ENCODE measurements around the gene TMED5.

TMED5 gene

DNA sequence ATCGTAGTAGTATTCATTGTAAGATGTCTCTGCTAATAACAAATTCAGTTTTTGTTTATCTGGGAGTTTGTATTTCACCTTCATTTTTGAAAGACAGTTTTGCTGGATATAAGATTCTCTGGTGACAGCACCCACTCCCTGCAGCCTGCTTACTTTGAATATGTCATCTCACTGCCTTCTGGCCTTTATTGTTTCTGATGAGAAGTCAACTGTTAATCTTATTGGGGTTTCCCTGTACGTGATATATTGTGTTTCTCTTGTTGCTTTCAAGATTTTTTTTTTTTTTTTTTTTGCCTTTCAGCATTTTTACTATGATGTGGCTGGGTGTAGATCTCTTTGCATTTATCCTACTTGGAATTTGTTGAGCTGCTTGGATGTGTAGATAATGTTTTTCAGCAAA is 71.9 kb downstream of the TMED5 start:
- H3K27ac ChIP-seq (ENCODE audit: low read depth, low read length): no peak overlapping the region
- peaks cover 0 to 8% of the 10 kb centered on the region in 2 donors for H3K36me3 ChIP-seq (ENCODE audit: control insufficient read depth in 1 of 2, insufficient read depth in 2 of 2, low read length in 2 of 2)
- peaks cover 0 to 3% of the 10 kb centered on the region in 2 donors for H3K9me3 ChIP-seq (ENCODE audit: control insufficient read depth in 1 of 2, low read length in 2 of 2)
- H3K4me1 ChIP-seq (ENCODE audit: control insufficient read depth in 1 of 2, insufficient read depth in 2 of 2, low read length in 2 of 2): peaks cover 0 to 3% of the 10 kb centered on the region in 2 donors
- no peaks in the 10 kb centered on the region for H3K27me3 ChIP-seq (ENCODE audit: control insufficient read depth in 1 of 2, insufficient read depth in 2 of 2, low read length in 2 of 2)
- H3K4me3 ChIP-seq (ENCODE audit: low read depth in 1 of 2, low read length in 2 of 2): no peak overlapping the region
- no peak overlapping the region for H3K9ac ChIP-seq (ENCODE audit: low read depth in 1 of 2, low read length in 2 of 2)

- Histone ChIP-seq H3K27me3 (ENCODE audit: control insufficient read depth in 1 of 2, insufficient read depth in 2 of 2, low read length in 2 of 2) (no peaks in the 10 kb centered on the region), H3K4me3 (ENCODE audit: low read depth in 1 of 2, low read length in 2 of 2) (no peak overlapping the region), H3K27ac (ENCODE audit: low read depth, low read length) (no peak overlapping the region), H3K36me3 (ENCODE audit: control insufficient read depth in 1 of 2, insufficient read depth in 2 of 2, low read length in 2 of 2) (peaks cover 0 to 8% of the 10 kb centered on the region in 2 donors), H3K9ac (ENCODE audit: low read depth in 1 of 2, low read length in 2 of 2) (no peak overlapping the region), H3K9me3 (ENCODE audit: control insufficient read depth in 1 of 2, low read length in 2 of 2) (peaks cover 0 to 3% of the 10 kb centered on the region in 2 donors), H3K4me1 (ENCODE audit: control insufficient read depth in 1 of 2, insufficient read depth in 2 of 2, low read length in 2 of 2) (peaks cover 0 to 3% of the 10 kb centered on the region in 2 donors)
Measured at GRCh38 chr1:93107395-93107794, 72.8 kb downstream of the TMED5 start.

DNA sequence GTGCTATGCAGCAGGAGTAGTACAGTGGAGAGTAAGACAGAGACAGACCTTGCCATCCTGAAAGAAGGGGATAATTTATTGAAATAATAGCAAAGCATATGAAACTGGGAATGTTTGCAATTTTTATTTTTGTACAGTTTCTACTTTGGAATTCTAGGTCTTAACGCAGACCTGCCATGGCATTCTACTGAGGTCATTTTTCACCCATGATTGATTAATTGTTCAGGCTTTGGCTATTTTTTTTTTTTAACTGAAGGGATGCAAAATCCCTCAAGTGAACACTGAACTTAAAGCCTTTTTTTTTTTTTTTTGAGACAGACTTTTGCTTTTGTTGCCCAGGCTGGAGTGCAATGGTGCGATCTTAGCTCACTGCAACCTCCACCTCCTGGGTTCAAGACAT is 74.0 kb downstream of the TMED5 start:
- Histone ChIP-seq H3K27me3 (ENCODE audit: control insufficient read depth in 1 of 2, insufficient read depth in 2 of 2, low read length in 2 of 2) (no peaks in the 10 kb centered on the region), H3K9ac (ENCODE audit: low read depth in 1 of 2, low read length in 2 of 2) (no peak overlapping the region), H3K4me1 (ENCODE audit: control insufficient read depth in 1 of 2, insufficient read depth in 2 of 2, low read length in 2 of 2) (peaks cover 0 to 3% of the 10 kb centered on the region in 2 donors), H3K4me3 (ENCODE audit: low read depth in 1 of 2, low read length in 2 of 2) (no peak overlapping the region), H3K9me3 (ENCODE audit: control insufficient read depth in 1 of 2, low read length in 2 of 2) (peaks cover 0 to 3% of the 10 kb centered on the region in 2 donors), H3K36me3 (ENCODE audit: control insufficient read depth in 1 of 2, insufficient read depth in 2 of 2, low read length in 2 of 2) (peaks cover 0 to 8% of the 10 kb centered on the region in 2 donors), H3K27ac (ENCODE audit: low read depth, low read length) (no peak overlapping the region)

GRCh38 chr1:93102142-93102541 is 78.1 kb downstream of the TMED5 start:
- H3K27me3 ChIP-seq (ENCODE audit: control insufficient read depth in 1 of 2, insufficient read depth in 2 of 2, low read length in 2 of 2): no peaks in the 10 kb centered on the region
- H3K4me3 ChIP-seq (ENCODE audit: low read depth in 1 of 2, low read length in 2 of 2): no peak overlapping the region
- H3K9me3 ChIP-seq (ENCODE audit: control insufficient read depth in 1 of 2, low read length in 2 of 2): peaks cover 0 to 3% of the 10 kb centered on the region in 2 donors
- peaks cover 0 to 5% of the 10 kb centered on the region in 2 donors for H3K36me3 ChIP-seq (ENCODE audit: control insufficient read depth in 1 of 2, insufficient read depth in 2 of 2, low read length in 2 of 2)
- H3K9ac ChIP-seq (ENCODE audit: low read depth in 1 of 2, low read length in 2 of 2): no peak overlapping the region
- no peaks in the 10 kb centered on the region for H3K4me1 ChIP-seq (ENCODE audit: control insufficient read depth in 1 of 2, insufficient read depth in 2 of 2, low read length in 2 of 2)
- H3K27ac ChIP-seq (ENCODE audit: low read depth, low read length): no peak overlapping the region
